HG02885 (cell line): ENCODE results near the gene CAPN15.
A peak's percentile ranks its signal among the peaks of the same experiment; 100 is the strongest.

Experiments used
- ATAC-seq: cut with Tn5 transposase; IDR thresholded peaks from one replicate; pipeline ENCODE4 v1.9.1; 2021; ENCODE audit warnings: mild to moderate bottlenecking; ENCODE audit not compliant: unreplicated experiment, poor library complexity

The CAPN15 gene

DNA sequence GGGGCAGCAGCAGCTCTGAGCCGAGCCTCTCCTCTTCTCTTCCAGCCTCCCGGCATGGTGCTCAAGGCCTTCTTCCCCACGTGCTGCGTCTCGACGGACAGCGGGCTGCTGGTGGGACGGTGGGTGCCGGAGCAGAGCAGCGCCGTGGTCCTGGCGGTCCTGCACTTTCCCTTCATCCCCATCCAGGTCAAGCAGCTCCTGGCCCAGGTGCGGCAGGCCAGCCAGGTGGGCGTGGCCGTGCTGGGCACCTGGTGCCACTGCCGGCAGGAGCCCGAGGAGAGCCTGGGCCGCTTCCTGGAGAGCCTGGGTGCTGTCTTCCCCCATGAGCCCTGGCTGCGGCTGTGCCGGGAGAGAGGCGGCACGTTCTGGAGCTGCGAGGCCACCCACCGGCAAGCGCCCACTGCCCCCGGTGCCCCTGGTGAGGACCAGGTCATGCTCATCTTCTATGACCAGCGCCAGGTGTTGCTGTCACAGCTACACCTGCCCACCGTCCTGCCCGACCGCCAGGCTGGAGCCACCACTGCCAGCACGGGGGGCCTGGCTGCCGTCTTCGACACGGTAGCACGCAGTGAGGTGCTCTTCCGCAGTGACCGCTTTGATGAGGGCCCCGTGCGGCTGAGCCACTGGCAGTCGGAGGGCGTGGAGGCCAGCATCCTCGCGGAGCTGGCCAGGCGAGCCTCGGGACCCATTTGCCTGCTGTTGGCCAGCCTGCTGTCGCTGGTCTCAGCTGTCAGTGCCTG is 46.7 kb downstream of the CAPN15 start:
- ATAC-seq = no peak

DNA sequence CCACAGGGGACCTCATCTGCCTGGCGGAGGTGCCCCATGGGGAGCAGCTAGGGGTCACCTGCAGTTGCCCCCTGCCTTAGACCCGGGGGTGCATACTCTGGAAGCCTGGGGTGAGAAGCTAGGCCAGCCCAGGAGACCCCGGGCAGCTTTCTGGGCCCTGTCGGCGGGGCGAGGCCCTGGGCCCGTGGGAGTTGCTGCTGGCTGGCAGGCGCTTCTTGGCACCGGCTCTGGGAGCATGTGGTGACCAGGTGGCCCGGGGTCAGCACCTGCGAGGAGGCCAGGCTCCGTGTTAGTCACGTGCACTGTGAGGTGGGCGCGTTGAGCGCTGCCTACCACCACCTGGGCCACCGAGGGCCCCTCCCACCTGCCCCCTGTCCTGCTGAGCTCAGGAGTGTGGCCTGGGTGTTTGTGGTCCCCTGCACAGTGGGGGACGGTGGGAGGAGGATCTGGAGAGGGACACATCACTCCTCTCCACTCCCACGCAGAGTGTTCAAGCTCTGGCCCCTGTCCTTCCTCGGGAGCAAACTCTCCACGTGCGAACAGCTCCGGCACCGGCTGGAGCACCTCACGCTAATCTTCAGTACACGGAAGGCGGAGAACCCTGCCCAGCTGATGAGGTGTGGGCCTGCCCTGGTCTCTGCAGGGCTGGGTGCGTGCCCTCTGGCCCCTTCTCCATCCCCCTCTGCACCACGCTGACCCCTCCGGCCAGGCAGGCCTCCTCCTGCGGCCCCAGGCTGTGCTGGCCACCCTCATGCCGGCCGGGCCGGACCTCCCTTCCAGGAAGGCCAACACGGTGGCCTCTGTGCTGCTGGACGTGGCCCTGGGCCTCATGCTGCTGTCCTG is 48.1 kb downstream of the CAPN15 start:
- ATAC-seq = no peak

DNA sequence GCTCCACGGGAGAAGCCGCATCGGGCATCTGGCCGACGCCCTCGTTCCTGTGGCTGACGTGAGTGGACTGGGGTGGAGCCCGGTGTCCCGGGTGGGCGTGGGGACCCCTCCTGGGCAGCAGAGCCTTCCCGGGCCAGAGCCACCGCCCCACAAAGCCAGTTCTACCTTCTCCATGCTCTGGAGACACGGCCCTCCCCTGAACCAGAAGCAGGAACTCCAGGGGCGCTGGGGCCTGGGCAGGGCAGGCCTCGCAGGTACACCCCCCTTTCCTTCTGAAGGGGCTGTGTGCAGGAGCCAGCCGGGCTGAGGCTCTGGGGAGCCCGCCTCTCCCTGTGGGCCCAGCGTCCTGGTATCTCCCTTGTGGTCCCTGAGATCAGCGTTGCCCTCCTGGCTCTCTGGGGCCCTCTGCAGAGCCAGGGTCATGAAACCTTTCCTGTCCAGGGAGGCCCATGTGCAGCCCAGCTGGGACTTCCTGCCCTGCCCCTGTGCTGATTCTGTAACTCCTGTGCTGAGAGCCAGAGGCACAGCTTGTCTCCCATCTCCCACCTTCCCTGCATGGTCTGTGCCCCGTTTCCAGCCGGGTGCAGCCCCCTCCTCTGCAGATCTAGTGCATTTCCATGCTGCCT is 48.8 kb downstream of the CAPN15 start:
- ATAC-seq = no peak

DNA sequence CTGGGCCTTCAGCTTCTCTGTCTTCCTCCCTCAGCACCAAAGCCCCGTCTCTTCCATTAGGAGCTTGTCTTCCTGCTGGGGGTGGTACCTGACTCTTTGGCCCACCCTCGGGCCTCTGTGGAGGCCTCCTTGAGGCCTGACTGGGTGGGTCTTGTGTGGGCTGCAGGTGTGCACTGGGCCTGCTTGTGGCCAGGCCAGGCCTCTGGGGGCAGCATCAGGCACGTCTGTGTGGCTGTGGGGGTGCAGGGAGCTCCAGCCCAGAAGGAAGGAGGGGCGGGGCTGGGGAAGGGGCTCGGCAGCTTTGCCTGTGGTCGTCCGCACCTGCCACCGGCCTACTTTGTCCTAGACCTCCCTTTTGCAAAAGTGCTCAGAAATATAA is 49.3 kb downstream of the CAPN15 start:
- ATAC-seq = no peak

DNA sequence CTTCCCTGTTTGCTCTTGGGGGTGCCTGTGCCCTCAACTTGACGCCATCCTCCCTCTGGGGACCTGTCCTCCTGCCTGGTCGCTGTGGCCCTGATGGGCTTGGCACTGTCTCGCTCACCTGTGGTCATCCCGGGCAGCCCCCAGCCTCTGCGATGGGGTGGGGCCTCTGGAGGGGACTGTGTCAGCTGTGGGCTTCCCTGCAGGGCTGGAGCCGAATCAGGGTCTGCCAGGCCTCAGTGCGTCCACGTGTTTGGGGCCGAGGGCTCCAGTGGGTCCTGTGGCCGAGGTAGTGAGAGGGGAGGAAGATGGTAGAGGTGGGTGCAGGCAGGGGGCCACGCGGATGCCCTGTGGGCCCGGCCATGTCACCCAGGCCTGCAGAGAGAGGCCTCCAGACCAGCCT is 50.3 kb downstream of the CAPN15 start:
- ATAC-seq = no peak

DNA sequence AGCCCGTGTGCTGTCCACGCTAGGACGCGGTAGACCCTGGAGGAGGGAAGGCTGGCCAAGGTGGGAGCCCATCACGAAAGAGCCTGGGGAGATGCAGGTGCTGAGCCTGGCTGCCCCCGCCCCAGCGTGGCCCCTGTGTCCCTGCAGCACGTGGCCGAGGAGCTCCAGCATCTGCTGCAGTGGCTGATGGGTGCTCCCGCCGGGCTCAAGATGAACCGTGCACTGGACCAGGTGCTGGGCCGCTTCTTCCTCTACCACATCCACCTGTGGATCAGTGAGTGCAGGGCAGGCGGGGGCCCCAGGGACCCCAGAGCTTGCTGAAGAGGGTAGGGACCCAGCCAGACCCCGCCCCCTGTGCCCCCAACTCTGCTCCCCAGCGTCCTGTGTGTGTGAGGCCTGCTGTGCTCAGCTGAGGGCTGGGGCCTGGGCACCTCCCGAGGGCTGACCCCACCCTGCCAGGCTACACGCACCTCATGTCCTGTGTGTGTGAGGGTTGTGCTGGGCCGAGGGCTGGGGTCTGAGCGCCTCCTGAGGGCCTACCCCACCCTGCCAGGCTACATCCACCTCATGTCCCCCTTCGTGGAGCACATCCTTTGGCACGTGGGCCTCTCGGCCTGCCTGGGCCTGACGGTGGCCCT is 50.8 kb downstream of the CAPN15 start:
- ATAC-seq = no peak

DNA sequence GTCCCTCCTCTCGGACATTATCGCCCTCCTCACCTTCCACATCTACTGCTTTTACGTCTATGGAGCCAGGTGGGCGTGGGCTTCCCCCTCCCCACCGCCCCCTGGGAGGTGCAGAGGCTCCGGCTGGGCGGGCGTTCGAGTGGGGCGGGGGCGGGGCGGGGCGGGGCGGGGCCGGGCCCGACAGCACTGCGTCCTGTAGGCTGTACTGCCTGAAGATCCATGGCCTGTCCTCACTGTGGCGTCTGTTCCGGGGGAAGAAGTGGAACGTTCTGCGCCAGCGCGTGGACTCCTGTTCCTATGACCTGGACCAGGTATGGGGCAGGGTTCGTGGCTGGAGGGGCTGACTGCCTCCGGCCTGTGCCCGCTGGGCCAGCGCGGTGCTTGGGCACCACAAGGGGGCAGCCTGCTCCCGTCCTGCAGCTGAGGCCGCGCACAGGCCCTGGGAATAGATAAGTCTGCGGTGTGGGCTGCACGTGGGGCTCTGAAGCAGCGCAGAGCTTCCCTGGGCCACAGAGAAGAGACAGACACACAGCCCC is 51.4 kb downstream of the CAPN15 start:
- peak; percentile 54 for ATAC-seq

DNA sequence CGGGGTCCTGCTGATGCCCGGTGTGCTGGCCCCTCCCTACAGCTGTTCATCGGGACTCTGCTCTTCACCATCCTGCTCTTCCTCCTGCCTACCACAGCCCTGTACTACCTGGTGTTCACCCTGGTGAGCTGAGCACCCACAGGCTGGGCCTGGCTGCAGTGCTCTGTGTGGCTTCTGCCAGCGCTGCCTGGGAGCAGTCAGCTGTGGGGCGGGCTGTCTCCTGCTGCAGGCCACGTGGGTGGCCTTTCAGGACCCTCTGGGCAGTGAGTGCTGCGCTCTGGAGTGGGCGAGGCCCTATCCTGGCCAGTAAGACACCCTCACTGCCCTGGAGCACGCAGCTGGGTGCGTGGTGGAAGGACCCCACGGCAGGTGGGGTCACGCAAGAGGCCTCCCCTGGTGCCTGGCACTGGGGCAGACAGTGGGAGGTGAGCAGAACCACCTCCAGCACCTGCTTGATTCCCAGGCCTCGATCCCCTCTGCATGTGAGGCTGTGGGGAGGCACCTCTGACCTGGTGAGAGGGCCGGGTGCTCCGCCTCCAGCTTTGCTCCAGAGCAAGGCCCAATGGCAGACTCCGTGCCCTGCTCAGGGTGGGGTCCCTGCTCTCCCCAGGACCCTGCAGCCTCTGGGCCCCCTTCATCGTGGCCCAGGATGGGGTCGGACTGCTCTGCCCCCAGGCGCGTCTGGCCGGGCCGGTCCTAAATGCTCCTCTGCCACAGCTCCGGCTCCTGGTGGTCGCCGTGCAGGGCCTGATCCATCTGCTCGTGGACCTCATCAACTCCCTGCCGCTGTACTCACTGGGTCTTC is 52.8 kb downstream of the CAPN15 start:
- no peak for ATAC-seq

DNA sequence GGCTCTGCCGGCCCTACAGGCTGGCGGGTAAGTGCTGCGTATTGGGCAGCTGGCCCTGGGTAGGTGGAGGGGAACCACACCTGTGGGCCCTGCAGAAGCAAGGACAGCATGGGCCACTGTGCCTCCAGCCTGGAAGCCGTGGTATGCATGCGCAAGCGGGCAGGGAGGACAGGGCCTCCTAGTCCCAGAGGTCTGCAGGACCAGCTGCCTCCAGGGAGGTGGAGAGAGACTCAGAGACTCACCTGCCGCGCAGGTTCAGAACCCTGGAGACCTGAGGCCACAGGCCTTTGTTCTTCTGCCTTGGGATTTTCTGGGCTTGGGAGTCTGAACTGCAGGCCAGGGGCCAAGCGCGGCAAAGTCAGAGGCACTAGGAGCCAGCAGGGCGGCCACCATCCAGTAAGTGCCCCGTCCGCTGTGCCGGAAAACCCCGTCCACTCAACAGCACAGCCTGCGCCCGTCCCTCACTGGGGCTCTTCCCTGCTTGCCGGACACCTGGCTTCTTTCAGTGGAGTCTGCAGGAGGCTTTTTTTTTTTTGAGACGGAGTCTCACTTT is 53.5 kb downstream of the CAPN15 start:
- ATAC-seq = no peak

DNA sequence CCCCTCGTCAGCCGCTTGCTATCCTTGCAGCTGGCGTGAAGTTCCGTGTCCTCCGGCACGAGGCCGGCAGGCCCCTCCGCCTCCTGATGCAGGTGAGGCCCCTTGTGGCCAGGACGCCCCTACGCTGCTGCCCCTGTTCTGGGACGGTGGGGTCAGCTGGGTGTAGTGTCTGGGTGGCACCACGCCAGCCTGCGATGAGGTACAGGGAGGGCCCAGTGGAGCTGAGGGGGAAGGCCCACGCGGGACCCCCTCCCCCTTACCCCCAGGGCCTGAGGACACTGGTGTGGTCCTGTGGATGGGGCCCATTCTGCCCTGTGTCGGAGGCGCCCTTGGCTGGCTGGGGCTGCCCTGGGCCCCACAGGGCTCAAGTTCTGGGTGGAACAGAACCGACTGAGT is 54.7 kb downstream of the CAPN15 start:
- ATAC-seq = no peak

DNA sequence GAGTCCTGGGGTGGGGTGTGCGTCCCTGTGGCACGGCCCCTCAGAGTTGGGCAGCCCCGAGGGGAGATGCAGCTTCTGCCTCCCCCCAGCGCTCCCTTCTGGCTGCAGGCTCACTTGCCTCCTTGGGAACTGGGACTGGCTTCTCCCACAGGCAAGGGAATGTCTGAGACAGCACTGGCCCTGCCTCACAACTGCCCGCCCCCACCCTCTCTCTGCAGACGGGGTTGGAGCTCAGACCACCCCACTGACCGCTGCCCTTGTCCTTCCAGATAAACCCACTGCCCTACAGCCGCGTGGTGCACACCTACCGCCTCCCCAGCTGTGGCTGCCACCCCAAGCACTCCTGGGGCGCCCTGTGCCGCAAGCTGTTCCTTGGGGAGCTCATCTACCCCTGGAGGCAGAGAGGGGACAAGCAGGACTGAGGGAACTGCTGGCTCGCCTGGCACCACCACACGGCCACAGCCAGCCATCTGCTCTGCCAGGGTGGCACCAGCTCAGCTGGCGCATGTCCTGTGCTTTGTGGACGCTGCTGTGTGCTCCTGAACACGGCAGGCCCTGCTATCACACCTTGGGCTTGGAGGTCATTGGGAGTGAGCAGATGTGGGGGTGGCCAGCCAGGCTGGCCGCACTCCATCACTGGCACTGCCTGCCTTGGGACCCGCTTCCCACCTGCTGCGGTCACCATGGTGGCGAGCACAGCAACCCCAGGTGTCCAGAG is 55.3 kb downstream of the CAPN15 start:
- ATAC-seq = no peak

DNA sequence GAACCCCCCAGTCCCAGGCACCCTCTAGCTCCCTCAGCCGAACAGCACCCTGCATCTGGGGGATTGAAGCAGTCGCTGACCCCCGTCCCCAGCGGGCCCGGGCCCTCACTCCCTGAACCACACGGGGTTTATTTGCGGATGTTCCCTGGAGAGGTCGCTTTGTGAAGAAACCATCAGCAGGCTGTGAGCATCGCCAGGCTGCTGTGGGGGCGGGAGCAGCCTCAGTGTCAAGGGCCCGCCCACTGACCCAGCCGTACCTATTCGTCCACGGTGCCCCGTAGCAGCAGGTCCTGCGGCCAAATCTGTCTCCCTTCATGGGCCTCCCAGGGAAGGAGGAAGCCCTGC is 55.9 kb downstream of the CAPN15 start:
- no peak for ATAC-seq

DNA sequence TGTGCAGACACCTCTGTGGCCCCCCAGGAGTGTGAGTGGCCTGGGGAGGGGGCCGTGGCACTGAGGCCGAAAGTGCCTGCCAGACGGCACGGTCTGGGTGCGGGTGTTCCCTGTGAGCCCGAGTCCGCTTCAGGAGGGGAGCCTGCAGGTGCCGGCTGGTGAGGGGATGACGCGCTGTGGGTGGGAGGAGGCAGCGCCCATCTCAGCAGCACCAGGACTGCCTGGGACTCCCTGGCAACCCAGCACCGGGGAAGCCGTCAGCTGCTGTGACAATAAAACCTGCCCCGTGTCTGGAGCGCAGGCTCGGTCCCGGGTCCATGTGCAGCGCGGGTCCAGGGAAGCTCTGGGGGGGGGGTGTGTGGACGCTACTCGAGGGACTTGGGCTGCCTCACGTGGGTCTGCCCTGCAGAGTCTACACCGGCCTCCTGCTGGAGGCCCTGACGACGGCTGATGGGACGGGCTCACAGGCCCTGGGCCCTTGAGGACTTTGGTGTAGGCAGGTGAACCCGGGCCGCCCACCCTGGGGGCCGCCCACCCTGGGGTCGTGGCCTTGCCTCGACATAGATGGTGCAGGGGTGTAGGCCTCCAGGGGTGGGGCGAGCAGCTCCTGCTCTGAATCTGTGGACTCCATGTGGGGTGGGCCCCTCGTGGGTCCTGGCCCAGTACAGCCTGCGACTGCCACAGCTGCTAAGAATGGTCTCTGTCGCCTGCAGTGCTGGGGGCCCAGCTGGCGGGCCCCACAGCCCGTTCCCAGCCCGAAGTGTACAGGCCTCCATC is 56.5 kb downstream of the CAPN15 start:
- ATAC-seq = no peak

DNA sequence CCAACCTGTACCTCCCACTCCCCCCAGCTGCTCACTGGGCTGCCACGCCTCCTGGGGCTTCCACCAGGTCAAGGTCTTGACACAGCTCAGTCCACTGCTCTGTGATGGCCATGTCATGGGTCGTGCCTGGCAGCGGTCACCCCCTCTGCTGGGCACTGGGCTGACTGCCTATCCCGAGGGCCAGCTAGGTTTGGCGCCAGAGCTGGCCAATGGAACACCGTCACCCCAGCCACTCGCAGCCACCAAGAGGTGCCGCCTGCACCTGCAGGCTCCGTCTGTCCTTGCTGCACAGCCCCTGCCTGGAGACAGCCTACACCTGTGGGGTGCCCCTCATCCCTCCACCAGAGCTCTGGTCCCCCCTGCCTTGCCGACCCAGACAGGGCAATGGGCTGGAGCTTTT is 57.8 kb downstream of the CAPN15 start:
- ATAC-seq = no peak

DNA sequence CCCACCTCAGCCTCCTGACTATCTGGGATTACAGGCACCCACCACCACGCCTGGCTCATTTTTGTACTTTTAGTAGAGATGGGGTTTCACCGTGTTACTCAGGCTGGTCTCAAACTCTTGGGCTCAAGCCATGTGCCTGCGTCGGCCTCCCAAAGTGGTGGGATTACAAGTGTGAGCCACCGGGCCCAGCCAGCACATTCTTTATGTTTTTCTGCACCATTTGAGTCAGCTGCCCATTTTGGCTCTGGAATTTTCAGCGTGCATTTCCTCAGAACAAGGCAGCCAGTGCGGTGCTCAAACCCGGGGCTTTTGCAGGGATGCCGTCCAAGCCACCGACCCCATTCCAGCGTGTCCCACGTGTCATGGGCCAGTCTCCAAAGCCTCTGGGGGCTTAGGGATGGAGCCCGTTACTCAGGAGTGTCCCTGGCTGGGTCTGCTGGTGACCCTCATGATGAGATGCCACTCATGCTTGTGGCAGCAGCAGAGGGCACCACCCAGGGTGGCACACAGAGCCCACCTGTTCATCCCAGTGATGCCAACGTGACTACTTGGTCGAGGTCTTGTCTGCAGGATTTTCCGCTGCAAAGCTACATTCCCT is 58.6 kb downstream of the CAPN15 start:
- no peak for ATAC-seq

DNA sequence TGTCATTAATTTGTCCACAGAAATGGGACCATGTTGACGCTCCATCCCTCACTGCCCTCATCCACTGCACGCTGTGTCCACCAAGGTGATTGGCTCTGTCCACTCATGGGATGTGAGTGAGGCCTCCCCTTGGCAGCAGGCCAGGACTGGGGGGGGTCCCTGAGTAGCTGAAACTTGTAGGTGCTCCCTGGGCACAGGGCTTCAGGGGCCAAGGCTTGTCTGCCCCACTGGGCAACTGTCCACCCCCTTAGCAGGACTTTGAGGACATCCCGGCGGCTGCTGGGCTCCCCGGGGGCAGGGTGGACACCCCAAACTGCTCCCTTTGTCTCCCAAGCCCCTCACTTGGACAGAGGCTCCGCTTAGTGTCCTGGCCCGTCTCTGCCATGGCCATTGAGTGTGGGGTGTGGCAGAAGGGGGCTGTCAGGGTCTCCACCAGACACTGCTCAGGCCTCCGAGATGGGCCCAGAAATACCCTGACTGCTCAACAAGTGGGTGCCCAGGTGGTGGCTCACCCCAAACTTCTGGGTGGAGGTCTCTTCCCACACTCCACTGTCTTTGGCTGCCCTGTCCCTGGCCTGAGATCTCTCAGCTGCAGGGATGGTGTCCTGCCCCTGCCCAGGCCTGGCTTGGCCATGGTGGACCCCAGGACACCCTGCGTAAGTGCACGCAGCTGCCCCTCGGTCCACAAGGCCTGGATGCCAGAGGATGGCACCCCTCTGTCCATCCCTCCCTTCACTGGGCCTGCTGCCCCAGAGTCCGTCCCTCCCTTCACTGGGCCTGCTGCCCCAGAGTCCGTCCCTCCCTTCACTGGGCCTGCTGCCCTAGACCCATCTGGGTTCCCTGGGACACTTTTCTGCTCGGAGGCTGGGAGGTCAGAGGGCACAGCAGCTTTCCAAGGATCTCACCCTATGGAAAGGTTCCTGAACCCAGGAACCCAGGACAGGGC is 59.4 kb downstream of the CAPN15 start:
- no peak for ATAC-seq

DNA sequence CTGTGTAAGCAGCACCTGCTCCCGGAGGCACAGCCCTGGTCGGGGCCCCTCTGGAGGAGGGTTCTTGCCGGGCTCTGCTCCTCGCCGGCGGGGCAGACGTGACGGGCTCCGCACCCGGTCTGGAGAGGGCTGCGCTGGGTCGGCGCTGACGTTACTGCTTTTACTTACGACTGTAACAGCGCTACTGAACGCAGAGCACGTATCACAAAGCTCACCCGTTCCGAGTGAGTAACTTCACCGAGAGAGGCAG is 61.1 kb downstream of the CAPN15 start:
- ATAC-seq = peak; percentile 11
